ENCODE data around the gene RSAD2. TPM values are rescaled to one million over a fixed set of nuclear protein-coding genes. Genes with fewer than 3 reads are reported as not detected.

The RSAD2 gene
- total and polyA plus RNA-seq, 9 of the 15 experiments (the other 6 are each of a cell fraction or from before 2014, with no cell fraction given): 0.15 to 1.4 (median 0.28) TPM

DNA sequence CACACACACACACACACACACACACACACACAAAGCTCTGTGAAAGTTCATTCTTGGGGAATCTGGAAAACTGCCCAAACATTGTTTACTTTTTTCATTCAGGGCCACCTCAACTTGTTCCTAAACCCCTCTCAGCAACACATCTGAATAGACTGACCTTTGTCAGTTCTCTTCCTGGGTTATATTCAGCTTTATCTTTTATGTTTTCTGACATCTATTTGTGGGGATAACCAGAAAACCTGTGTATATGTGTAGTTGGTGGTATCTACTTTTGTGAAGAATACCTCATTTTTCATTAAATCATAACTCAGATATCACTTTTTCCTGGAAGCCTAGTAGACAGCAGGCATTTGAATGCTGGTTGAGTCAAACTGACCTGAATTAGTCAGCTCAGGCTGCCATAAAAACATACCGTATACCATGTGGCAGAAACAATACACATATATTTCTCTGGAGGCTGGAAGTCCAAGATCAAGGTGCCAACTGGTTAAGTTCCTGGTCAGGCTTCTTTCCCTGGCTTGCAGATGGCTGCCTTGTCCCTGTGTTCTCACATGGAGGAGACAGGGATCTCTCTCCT, 28.7 kb downstream of the RSAD2 start:
- TF ChIP-seq, protein P1, sequence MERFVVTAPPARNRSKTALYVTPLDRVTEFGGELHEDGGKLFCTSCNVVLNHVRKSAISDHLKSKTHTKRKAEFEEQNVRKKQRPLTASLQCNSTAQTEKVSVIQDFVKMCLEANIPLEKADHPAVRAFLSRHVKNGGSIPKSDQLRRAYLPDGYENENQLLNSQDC (CRISPR knock-in tag; IDR thresholded peaks at IDR 0.05): no peak
- TF ChIP-seq ZNF12 (CRISPR knock-in tag; IDR thresholded peaks at IDR 0.05): no peak
- TF ChIP-seq BRD9 (IDR thresholded peaks at IDR 0.05; ENCODE audit: low read depth, partially characterized antibody): no peak
- TF ChIP-seq NFIC (IDR thresholded peaks at IDR 0.05): peak; percentile 35; the same call in 1 of the 2 replicates
- TF ChIP-seq, protein P2, sequence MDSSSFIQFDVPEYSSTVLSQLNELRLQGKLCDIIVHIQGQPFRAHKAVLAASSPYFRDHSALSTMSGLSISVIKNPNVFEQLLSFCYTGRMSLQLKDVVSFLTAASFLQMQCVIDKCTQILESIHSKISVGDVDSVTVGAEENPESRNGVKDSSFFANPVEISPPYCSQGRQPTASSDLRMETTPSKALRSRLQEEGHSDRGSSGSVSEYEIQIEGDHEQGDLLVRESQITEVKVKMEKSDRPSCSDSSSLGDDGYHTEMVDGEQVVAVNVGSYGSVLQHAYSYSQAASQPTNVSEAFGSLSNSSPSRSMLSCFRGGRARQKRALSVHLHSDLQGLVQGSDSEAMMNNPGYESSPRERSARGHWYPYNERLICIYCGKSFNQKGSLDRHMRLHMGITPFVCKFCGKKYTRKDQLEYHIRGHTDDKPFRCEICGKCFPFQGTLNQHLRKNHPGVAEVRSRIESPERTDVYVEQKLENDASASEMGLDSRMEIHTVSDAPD (CRISPR knock-in tag; IDR thresholded peaks at IDR 0.05): no peak
- TF ChIP-seq U2AF1 (optimal IDR thresholded peaks at IDR 0.05; ENCODE audit: low read depth, low read length): no peak
- TF ChIP-seq ZFX (CRISPR knock-in tag; IDR thresholded peaks at IDR 0.05): no peak
- peaks cover 8 to 21% of the 10 kb centered on the region in 2 experiments; a peak in 4 of 5 replicates for H3K4me1 ChIP-seq (replicated peaks in 1 of 2; ENCODE audit: control insufficient read depth in 2 of 2, insufficient read depth in 2 of 2, low read length in 2 of 2)
- WGBS (ENCODE audit: insufficient coverage, low coverage, missing lambda C conversion rate): 19% methylated on average over 1 of the region's 1 CpG
- H4K20me1 ChIP-seq (replicated peaks; ENCODE audit: control insufficient read depth, insufficient read depth, low read length): no peaks in the 10 kb centered on the region
- no peak overlapping the region for H3K9ac ChIP-seq (ENCODE audit: insufficient read depth in 1 of 2, low read depth in 2 of 2, low read length in 2 of 2)
- H3K36me3 ChIP-seq (ENCODE audit: control insufficient read depth, insufficient read depth, low read length): no peaks in the 10 kb centered on the region
- DNase-seq (ENCODE audit: extremely low read depth in 1 of 4, low spot score in 3 of 4) (peak in 1 of 4 experiments; percentile 1), ATAC-seq (no peak), FAIRE-seq (no peak)
- intact Hi-C loops (cut with micrococcal nuclease) (no loop called here), in situ Hi-C loops (cut with MboI) (no loop called here)
- H3K4me3 ChIP-seq: no peak overlapping the region
- no peak overlapping the region for H2AFZ ChIP-seq (ENCODE audit: low read depth, low read length)
- H3K27me3 ChIP-seq (ENCODE audit: control insufficient read depth in 2 of 2, insufficient read depth in 2 of 2, low read length in 2 of 2): no peaks in the 10 kb centered on the region
- no TSS peak for BruUV-seq (replicated peaks)
- CTCF ChIA-PET (ENCODE audit: low intra/inter-chr PET ratio): no interaction called here
- H3K4me2 ChIP-seq (ENCODE audit: insufficient read depth, low read length): no peak overlapping the region
- no peaks in the 10 kb centered on the region for H3K79me2 ChIP-seq (ENCODE audit: control insufficient read depth, insufficient read depth, low read length)
- no peaks in the 10 kb centered on the region for H3K9me3 ChIP-seq (replicated peaks; ENCODE audit: control insufficient read depth, insufficient read depth, low read depth, low read length)
- no peak overlapping the region for H3K27ac ChIP-seq (ENCODE audit: extremely low read depth, low read depth, low read length)
- H3K9me1 ChIP-seq (ENCODE audit: control insufficient read depth, insufficient read depth, low read length): no peaks in the 10 kb centered on the region
- POLR2A ChIA-PET: interaction anchor here (0.7 to 1.7 kb wide), 3 partner anchors 8 to 19 kb away, joined by 3 to 4 read pairs (median 3); no protein-coding TSS in a partner anchor
